ENCODE data around the gene FAM117A.
"Not testable (repeated sequence)": the region's sequence is repeated elsewhere in the genome, so short reads cannot be mapped to it uniquely, and the experiment has no call there.

The FAM117A gene

GRCh38 chr17:49688848-49689247, 75.1 kb downstream of the FAM117A start:
- H3K9me3 Mint-ChIP-seq = no peaks in the 10 kb centered on the region
- H3K4me1 Mint-ChIP-seq = peaks cover 50% of the 10 kb centered on the region
- no peaks in the 10 kb centered on the region for H3K27me3 Mint-ChIP-seq
- peak overlapping the region; percentile 99 for H3K27ac Mint-ChIP-seq
- peak overlapping the region; percentile 83 for H3K4me3 Mint-ChIP-seq
- H3K36me3 Mint-ChIP-seq = no peaks in the 10 kb centered on the region

GRCh38 chr17:49687878-49688491, 75.9 kb downstream of the FAM117A start:
- peak overlapping the region; percentile 83 for H3K4me3 Mint-ChIP-seq
- H3K9me3 Mint-ChIP-seq = no peaks in the 10 kb centered on the region
- H3K27ac Mint-ChIP-seq = peak overlapping the region; percentile 99
- H3K27me3 Mint-ChIP-seq = no peaks in the 10 kb centered on the region
- H3K36me3 Mint-ChIP-seq = no peaks in the 10 kb centered on the region
- H3K4me1 Mint-ChIP-seq = peaks cover 50% of the 10 kb centered on the region

GRCh38 chr17:49681106-49681979, 82.6 kb downstream of the FAM117A start:
- peaks cover 12% of the 10 kb centered on the region for H3K4me1 Mint-ChIP-seq
- H3K36me3 Mint-ChIP-seq = no peaks in the 10 kb centered on the region
- no peaks in the 10 kb centered on the region for H3K9me3 Mint-ChIP-seq
- H3K27ac Mint-ChIP-seq = peak overlapping the region; percentile 41
- no peaks in the 10 kb centered on the region for H3K27me3 Mint-ChIP-seq
- no peak overlapping the region for H3K4me3 Mint-ChIP-seq

GRCh38 chr17:49680314-49680713, 83.6 kb downstream of the FAM117A start:
- Mint-ChIP-seq H3K4me1 (peaks cover 22% of the 10 kb centered on the region), H3K27me3 (no peaks in the 10 kb centered on the region)

GRCh38 chr17:49677933-49678847, 85.7 kb downstream of the FAM117A start, which contains the start of gene SPOP:
Gene SPOP, minus strand, starts transcription at chr17:49678097. Its CDS starts 55,287 bp downstream, at chr17:49622810.
- Mint-ChIP-seq H3K4me3 (peak within 1 kb of the TSS; percentile 91), H3K27me3 (no peaks in the 10 kb centered on the region), H3K9me3 (no peaks in the 10 kb centered on the region), H3K36me3 (peaks cover 8% of the 10 kb centered on the region), H3K4me1 (peaks cover 41% of the 10 kb centered on the region), H3K27ac (peak within 1 kb of the TSS; percentile 97)

More at GRCh38 chr17:49680314-49680713, 83.6 kb downstream of the FAM117A start:
- no peaks in the 10 kb centered on the region for H3K9me3 Mint-ChIP-seq
- H3K36me3 Mint-ChIP-seq = no peaks in the 10 kb centered on the region
- H3K4me3 Mint-ChIP-seq = no peak overlapping the region
- no peak overlapping the region for H3K27ac Mint-ChIP-seq

- Mint-ChIP-seq H3K9me3 (no peaks in the 10 kb centered on the region), H3K27ac (peak overlapping the region; percentile 97), H3K4me3 (peak overlapping the region; percentile 91), H3K27me3 (no peaks in the 10 kb centered on the region), H3K36me3 (peaks cover 8% of the 10 kb centered on the region), H3K4me1 (peaks cover 47% of the 10 kb centered on the region)
Observed at GRCh38 chr17:49677134-49677932, 86.6 kb downstream of the FAM117A start.

- H3K27ac Mint-ChIP-seq = peak overlapping the region; percentile 97
- no peaks in the 10 kb centered on the region for H3K9me3 Mint-ChIP-seq
- H3K4me1 Mint-ChIP-seq = peaks cover 57% of the 10 kb centered on the region
- peak overlapping the region; percentile 91 for H3K4me3 Mint-ChIP-seq
- no peaks in the 10 kb centered on the region for H3K27me3 Mint-ChIP-seq
- H3K36me3 Mint-ChIP-seq = peaks cover 8% of the 10 kb centered on the region
Observed at GRCh38 chr17:49676276-49676868, 87.6 kb downstream of the FAM117A start.

GRCh38 chr17:49674507-49674906, 89.4 kb downstream of the FAM117A start:
- H3K9me3 Mint-ChIP-seq = no peaks in the 10 kb centered on the region
- H3K4me3 Mint-ChIP-seq = peak overlapping the region; percentile 91
- peaks cover 74% of the 10 kb centered on the region for H3K4me1 Mint-ChIP-seq
- peak overlapping the region; percentile 97 for H3K27ac Mint-ChIP-seq
- H3K36me3 Mint-ChIP-seq = peaks cover 8% of the 10 kb centered on the region
- H3K27me3 Mint-ChIP-seq = no peaks in the 10 kb centered on the region

GRCh38 chr17:49673679-49674078, 90.3 kb downstream of the FAM117A start:
- H3K4me3 Mint-ChIP-seq, H3K36me3 Mint-ChIP-seq, H3K9me3 Mint-ChIP-seq, H3K27me3 Mint-ChIP-seq: not testable (repeated sequence)
- Mint-ChIP-seq H3K4me1 (peaks cover 74% of the 10 kb centered on the region), H3K27ac (peak overlapping the region; percentile 77)

GRCh38 chr17:49670641-49671040, 93.3 kb downstream of the FAM117A start:
- Mint-ChIP-seq H3K9me3 (no peaks in the 10 kb centered on the region), H3K27me3 (no peaks in the 10 kb centered on the region), H3K4me3 (no peak overlapping the region), H3K36me3 (peaks cover 10% of the 10 kb centered on the region), H3K27ac (peak overlapping the region; percentile 23), H3K4me1 (peaks cover 75% of the 10 kb centered on the region)

GRCh38 chr17:49670002-49670401, 93.9 kb downstream of the FAM117A start:
- peaks cover 8% of the 10 kb centered on the region for H3K36me3 Mint-ChIP-seq
- no peaks in the 10 kb centered on the region for H3K9me3 Mint-ChIP-seq
- peaks cover 70% of the 10 kb centered on the region for H3K4me1 Mint-ChIP-seq
- no peaks in the 10 kb centered on the region for H3K27me3 Mint-ChIP-seq
- H3K4me3 Mint-ChIP-seq = no peak overlapping the region
- peak overlapping the region; percentile 68 for H3K27ac Mint-ChIP-seq

- peaks cover 69% of the 10 kb centered on the region for H3K4me1 Mint-ChIP-seq
- no peaks in the 10 kb centered on the region for H3K27me3 Mint-ChIP-seq
- no peaks in the 10 kb centered on the region for H3K9me3 Mint-ChIP-seq
- no peak overlapping the region for H3K27ac Mint-ChIP-seq
- peaks cover 8% of the 10 kb centered on the region for H3K36me3 Mint-ChIP-seq
- peak overlapping the region; percentile 45 for H3K4me3 Mint-ChIP-seq
Observed at GRCh38 chr17:49667854-49668253, 96.1 kb downstream of the FAM117A start.

- peaks cover 12% of the 10 kb centered on the region for H3K36me3 Mint-ChIP-seq
- H3K4me3 Mint-ChIP-seq = peak overlapping the region; percentile 16
- no peaks in the 10 kb centered on the region for H3K27me3 Mint-ChIP-seq
- H3K9me3 Mint-ChIP-seq = no peaks in the 10 kb centered on the region
- peak overlapping the region; percentile 88 for H3K27ac Mint-ChIP-seq
- peaks cover 62% of the 10 kb centered on the region for H3K4me1 Mint-ChIP-seq
Observed at GRCh38 chr17:49664706-49665211, 99.2 kb downstream of the FAM117A start.

Data from activated naive CD4-positive, alpha-beta T cell treated with anti-CD3 and anti-CD28 coated beads, Interleukin-2, amount 50 U/mL, for 24 hours (primary cell).